Ureter (tissue), 1 donor: ENCODE measurements around the gene PTAR1. TPM values are rescaled to one million over a fixed set of nuclear protein-coding genes. Genes with fewer than 3 reads are reported as not detected.
A peak's percentile ranks its signal among the peaks of the same experiment; 100 is the strongest.
"Not testable (repeated sequence)": the region's sequence is repeated elsewhere in the genome, so short reads cannot be mapped to it uniquely, and the experiment has no call there.

ENCODE experiments used
- DNase-seq: peaks from one replicate; pipeline ENCODE4 v3.0.0-alpha.2; 2020; ENCODE audit warnings: low spot score
- total RNA-seq: library from RNA; stranded (reverse); gene quantifications from one replicate; pipeline ENCODE4 v1.2.4, GENCODE V29; 2023
- donor health status: DM: yes; HTN: yes; CAD: no.

Gene PTAR1, protein sequence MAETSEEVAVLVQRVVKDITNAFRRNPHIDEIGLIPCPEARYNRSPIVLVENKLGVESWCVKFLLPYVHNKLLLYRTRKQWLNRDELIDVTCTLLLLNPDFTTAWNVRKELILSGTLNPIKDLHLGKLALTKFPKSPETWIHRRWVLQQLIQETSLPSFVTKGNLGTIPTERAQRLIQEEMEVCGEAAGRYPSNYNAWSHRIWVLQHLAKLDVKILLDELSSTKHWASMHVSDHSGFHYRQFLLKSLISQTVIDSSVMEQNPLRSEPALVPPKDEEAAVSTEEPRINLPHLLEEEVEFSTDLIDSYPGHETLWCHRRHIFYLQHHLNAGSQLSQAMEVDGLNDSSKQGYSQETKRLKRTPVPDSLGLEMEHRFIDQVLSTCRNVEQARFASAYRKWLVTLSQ
- total RNA-seq = 66.9 TPM

- DNase-seq = peak; percentile 91
These were observed at the start of gene PTAR1 for GRCh38 chr9:69759421-69760277. Gene PTAR1 (minus strand): TSS chr9:69760011. CDS start chr9:69759938, 73 bp downstream.

DNA sequence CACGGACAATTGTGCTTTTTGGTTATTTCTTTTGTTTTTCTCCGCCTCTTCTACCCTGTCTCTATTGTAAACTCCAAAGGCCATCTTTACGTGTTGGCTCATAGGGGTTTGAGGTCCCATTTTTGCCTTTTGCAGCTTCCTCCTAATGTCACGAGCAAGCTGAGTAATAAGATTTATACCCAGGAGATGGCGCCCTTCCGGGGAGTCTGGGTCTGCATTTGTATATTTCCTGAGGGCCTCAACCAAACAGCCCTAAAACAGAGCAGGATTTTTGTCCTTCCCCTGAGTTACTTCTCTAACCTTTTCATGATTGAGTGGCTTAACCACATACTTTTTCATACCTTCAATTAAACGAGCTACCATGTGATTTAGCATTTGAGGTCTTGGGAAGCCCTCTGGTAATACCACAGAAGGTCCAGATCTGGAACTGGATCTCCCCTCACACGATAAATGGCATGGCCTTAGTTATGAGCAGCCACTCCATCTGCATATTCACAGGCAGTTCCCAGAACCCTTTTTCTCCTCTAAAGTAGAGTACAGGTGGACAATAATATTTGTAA lies 49.6 kb upstream of the PTAR1 start:
- DNase-seq = no peak

DNA sequence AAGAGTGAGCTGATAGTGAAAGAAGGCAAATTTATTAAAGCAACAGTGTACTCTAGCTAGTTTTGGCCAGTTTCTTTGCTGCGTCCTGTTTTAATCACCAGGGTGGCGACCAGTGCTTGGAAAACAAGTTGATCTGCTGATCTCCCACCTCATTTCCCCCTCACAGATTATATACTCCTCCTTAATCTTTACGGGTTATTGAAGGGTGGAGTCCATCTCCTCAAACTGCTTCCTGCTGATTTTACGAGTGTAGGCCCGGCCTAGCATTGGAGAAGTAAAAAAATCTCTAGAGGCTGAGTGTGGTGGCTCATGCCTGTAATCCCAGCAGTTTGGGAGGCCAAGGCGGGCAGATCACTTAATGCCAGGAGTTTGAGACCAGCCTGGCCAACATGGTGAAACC lies 46.8 kb upstream of the PTAR1 start:
- no peak for DNase-seq

GRCh38 chr9:69805962-69806515 lies 46.2 kb upstream of the PTAR1 start:
- DNase-seq = no peak

DNA sequence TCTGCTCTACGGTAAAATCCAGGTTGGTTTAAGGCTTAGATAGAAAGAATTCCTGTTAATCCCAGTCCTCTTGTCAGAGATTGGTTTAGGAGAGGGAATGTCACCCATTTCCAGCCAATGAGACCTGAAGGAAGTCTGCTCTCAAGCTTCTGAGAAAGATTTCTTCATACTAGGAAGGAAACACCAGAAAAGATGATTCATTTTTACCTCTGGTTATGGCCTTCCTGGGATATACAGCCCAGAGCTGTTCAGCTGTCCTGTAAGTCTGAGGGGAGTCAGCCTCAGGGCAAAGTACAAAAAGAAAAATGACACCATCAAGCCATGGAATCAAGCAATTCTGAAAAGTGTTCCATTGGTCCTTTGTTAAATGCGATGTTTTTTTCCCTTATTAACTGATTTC lies 42.2 kb upstream of the PTAR1 start:
- DNase-seq = no peak

DNA sequence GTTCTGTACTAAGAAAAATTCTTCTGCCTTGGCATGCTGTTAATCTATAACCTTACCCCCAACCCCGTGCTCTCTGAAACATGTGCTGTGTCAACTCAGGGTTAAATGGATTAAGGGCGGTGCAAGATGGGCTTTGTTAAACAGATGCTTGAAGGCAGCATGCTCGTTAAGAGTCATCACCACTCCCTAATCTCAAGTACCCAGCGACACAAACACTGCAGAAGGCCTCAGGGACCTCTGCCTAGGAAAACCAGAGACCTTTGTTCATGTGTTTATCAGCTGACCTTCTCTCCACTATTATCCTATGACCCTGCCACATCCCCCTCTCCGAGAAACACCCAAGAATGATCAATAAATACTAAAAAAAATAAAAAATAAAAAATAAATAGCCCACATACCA lies 40.2 kb upstream of the PTAR1 start:
- not testable (repeated sequence) for DNase-seq

DNA sequence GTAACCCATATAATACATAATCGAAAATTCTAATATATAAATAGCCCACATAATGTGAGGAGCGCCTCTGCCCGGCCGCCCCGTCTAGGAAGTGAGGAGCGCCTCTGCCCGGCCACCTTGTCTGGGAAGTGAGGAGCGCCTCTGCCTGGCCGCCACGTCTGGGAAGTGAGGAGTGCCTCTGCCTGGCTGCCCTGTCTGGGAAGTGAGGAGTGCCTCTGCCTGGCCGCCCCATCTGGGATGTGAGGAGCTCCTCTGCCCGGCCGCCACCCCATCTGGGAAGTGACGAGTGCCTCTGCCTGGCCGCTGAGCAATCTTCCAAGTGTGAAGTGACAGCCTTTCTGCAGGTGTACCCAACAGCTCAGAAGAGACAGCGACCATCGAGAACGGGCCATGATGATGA lies 39.7 kb upstream of the PTAR1 start:
- DNase-seq = not testable (repeated sequence)

GRCh38 chr9:69798744-69799143 lies 38.9 kb upstream of the PTAR1 start:
- DNase-seq = no peak

- no peak for DNase-seq
These were observed 37.9 kb upstream of the PTAR1 start for GRCh38 chr9:69797675-69798074.

- DNase-seq = no peak
These were observed 34.5 kb upstream of the PTAR1 start for GRCh38 chr9:69794356-69794755.

DNA sequence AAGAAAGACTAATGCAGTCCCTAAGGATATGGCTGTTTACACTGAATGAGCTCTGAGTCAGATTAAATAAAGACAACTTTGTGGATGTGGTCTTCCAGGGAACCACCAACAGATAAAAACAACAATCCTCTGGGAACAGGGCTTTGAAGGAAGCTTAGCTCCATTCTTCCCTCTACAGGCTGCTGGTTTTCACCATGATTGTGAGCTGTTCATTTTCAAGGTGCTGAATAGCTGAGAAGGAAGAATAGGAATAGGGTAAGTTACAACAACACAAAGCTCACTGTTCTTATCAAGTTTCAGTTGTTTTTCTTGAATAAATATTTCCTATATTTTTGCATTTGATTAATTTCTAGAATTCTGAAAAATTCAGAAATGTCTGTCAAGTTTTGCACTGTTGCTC lies 25.9 kb upstream of the PTAR1 start:
- no peak for DNase-seq

GRCh38 chr9:69773258-69773657 lies 13.4 kb upstream of the PTAR1 start:
- DNase-seq = no peak

- DNase-seq = no peak
These were observed 12.1 kb upstream of the PTAR1 start for GRCh38 chr9:69771775-69772418.

GRCh38 chr9:69768716-69769115 lies 8.9 kb upstream of the PTAR1 start:
- no peak for DNase-seq

DNA sequence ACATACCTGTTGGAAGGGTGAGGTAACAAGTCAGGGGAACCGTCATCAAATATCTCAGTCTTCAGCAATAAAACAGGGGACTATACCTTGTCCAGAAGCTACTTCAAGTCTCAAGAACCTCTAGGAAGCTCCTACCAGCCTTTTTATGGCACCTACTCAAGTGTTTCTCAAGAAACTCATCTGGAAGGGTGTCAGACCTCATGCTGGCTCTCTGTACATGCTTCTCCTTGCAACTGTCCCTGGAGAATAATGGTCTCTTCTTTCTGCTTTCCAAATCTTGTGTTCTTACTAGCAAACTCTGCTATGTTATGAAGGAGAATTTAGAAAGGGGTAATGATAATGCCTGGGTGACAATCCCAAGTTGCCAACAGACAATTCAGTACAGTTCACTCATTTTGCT lies 8.3 kb upstream of the PTAR1 start:
- no peak for DNase-seq

- DNase-seq = not testable (repeated sequence)
These were observed 4.1 kb upstream of the PTAR1 start for GRCh38 chr9:69763862-69764261.

DNA sequence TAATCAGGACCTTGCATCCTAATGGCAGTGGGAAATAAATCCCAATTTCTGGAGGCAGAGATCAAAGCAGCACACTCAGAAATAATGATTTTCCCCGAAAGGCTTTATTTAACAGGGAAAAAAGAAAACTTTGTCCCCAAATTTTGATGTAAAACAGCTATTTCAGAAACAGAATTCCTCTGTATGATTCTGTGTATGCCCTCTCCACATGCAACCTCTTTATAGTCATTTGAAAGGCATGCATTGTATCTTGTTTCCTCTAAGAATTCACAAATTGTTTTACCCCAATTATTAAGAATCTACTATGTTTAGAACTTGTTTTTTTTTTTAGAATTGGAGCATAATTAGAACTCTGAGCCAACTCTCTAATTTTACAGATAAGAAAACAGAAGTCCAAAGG lies 2.7 kb upstream of the PTAR1 start:
- no peak for DNase-seq

DNA sequence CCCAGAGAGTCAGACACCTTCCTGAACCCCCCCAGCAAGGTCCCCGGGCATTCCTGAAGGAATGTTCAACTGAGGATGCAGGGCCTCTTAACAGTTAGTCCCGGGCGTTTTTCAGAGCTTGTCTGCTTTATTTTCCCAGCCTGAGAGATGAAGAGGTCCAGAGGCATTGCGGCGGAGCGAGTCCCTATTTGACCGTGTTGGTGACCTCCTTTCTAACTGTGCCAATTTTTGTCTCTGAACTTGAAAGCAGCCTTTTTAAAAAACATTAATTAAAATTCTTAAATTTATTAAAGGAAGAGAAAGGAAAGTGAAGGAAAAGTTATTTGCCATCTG lies 433 bp upstream of the PTAR1 start:
- DNase-seq = no peak

DNA sequence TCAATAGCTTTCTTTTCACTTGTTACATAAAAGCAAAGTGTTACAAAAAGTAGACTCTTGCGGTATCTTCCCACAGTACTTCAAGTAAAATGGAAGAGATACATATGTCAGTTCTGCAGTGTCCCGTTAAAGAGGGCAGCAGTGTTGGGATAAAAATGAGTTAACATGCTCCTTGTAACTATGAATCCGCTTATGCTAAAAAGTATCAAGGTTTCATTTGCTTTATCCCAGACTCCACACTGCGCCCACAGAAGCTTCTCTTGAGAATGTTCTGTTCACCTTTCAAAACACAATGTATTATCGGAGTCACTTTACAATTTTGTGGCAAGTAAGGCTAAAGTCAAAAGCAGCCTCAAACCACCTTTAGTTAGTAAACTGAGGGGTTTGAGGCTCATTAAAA lies 790 bp downstream of the PTAR1 start:
- no peak for DNase-seq

- DNase-seq = no peak
These were observed 1.7 kb downstream of the PTAR1 start for GRCh38 chr9:69757996-69758675.

- no peak for DNase-seq
These were observed 4.6 kb downstream of the PTAR1 start for GRCh38 chr9:69755205-69755604.
